WTC11 (cell line): ENCODE results near the gene MED8. TPM values are rescaled to one million over a fixed set of nuclear protein-coding genes. Genes with fewer than 3 reads are reported as not detected.
A peak's percentile ranks its signal among the peaks of the same experiment; 100 is the strongest.

Experiments used
- ATAC-seq: fragments of 200-7000 bp; cut with Tn5 transposase; 2 replicates; pipeline ENCODE4 v1.10.0; 2021; ENCODE audit warnings: mild to moderate bottlenecking, moderate library complexity
- CTCF ChIA-PET: fragments of 300-600 bp; sonication (Branson Sonifier 250); formaldehyde crosslinking; loops from one replicate; lab custom pipeline; 2021; ENCODE audit warnings: antibody characterized with exemption; lab: Charles Lee
- POLR2A ChIA-PET: fragments of 350-600 bp; sonication (Branson Sonifier 250); formaldehyde crosslinking; loops from one replicate; lab custom pipeline; 2021; ENCODE audit warnings: antibody characterized with exemption; lab: Charles Lee
- DNase-seq: peaks from one replicate; pipeline ENCODE4 v3.0.0; 2021; ENCODE audit warnings: low spot score
- H3K27ac Mint-ChIP-seq: 2 replicates; pipeline ENCODE4 v1.8.0; 2021; ENCODE audit warnings: mixed read lengths
- H3K27me3 Mint-ChIP-seq: 2 replicates; pipeline ENCODE4 v1.8.0; 2021; ENCODE audit warnings: low read depth, mild to moderate bottlenecking, moderate library complexity, mixed read lengths
- H3K36me3 Mint-ChIP-seq: 2 replicates; pipeline ENCODE4 v1.8.0; 2021; ENCODE audit warnings: mixed read lengths
- H3K4me1 Mint-ChIP-seq: 2 replicates; pipeline ENCODE4 v1.8.0; 2022; ENCODE audit warnings: mixed read lengths
- H3K4me3 Mint-ChIP-seq: 2 replicates; pipeline ENCODE4 v1.8.0; 2021; ENCODE audit warnings: mild to moderate bottlenecking, moderate library complexity, mixed read lengths
- H3K9me3 Mint-ChIP-seq: 2 replicates; pipeline ENCODE4 v1.8.0; 2021; ENCODE audit warnings: mixed read lengths
- ATF6 ChIP-seq: sonication (generic); formaldehyde crosslinking; IDR thresholded peaks from 2 replicates; pipeline ENCODE4 v1.8.1; 2023; ENCODE audit warnings: mild to moderate bottlenecking, missing genetic modification reagents
- E2F4 ChIP-seq: sonication (generic); formaldehyde crosslinking; IDR thresholded peaks from 2 replicates; pipeline ENCODE4 v1.8.1; 2022; ENCODE audit warnings: low read depth, mild to moderate bottlenecking, moderate library complexity, missing genetic modification reagents, borderline replicate concordance
- FOXJ3 ChIP-seq: sonication (generic); formaldehyde crosslinking; IDR thresholded peaks from 2 replicates; pipeline ENCODE4 v1.9.0; 2021; ENCODE audit warnings: missing genetic modification reagents, mild to moderate bottlenecking, borderline replicate concordance
- FOXP1 ChIP-seq: sonication (generic); formaldehyde crosslinking; IDR thresholded peaks from 2 replicates; pipeline ENCODE4 v1.8.0; 2022; ENCODE audit warnings: missing genetic modification reagents, mild to moderate bottlenecking, moderate library complexity, borderline replicate concordance
- GRHL2 ChIP-seq: fragments of 250-450 bp; sonication (Bioruptor Pico); IDR thresholded peaks from 2 replicates; pipeline ENCODE4 v1.8.0; 2022; ENCODE audit warnings: mild to moderate bottlenecking, moderate library complexity; ENCODE audit not compliant: insufficient replicate concordance, severe bottlenecking
- JAZF1 ChIP-seq: fragments of 250-450 bp; sonication (Bioruptor Pico); IDR thresholded peaks from 2 replicates; pipeline ENCODE4 v1.9.0; 2021; ENCODE audit warnings: moderate library complexity, mild to moderate bottlenecking, inconsistent platforms
- MXD4 ChIP-seq: fragments of 250-450 bp; sonication (Bioruptor Pico); IDR thresholded peaks from 2 replicates; pipeline ENCODE4 v1.8.0; 2021; ENCODE audit warnings: mild to moderate bottlenecking, moderate library complexity, borderline replicate concordance
- MYBL2 ChIP-seq: sonication (generic); formaldehyde crosslinking; IDR thresholded peaks from 2 replicates; pipeline ENCODE4 v1.8.1; 2023; ENCODE audit warnings: mild to moderate bottlenecking, moderate library complexity, missing genetic modification reagents
- NFATC4 ChIP-seq: fragments of 250-450 bp; sonication (Bioruptor Pico); IDR thresholded peaks from 2 replicates; pipeline ENCODE4 v1.9.0; 2021; ENCODE audit warnings: mild to moderate bottlenecking
- NFE2L1 ChIP-seq: sonication (generic); formaldehyde crosslinking; IDR thresholded peaks from 2 replicates; pipeline ENCODE4 v1.8.1; 2023; ENCODE audit warnings: missing genetic modification reagents
- NR1H2 ChIP-seq: sonication (generic); formaldehyde crosslinking; IDR thresholded peaks from 2 replicates; pipeline ENCODE4 v1.9.0; 2021; ENCODE audit warnings: mild to moderate bottlenecking, moderate library complexity, missing genetic modification reagents
- RORB ChIP-seq: fragments of 250-450 bp; sonication (Bioruptor Pico); IDR thresholded peaks from 2 replicates; pipeline ENCODE4 v1.9.0; 2021; ENCODE audit warnings: mild to moderate bottlenecking
- TCF7 ChIP-seq: sonication (generic); formaldehyde crosslinking; IDR thresholded peaks from 2 replicates; pipeline ENCODE4 v1.8.0; 2022; ENCODE audit warnings: mild to moderate bottlenecking, low read depth, missing genetic modification reagents, moderate library complexity
- TEAD4 ChIP-seq: sonication (generic); formaldehyde crosslinking; IDR thresholded peaks from 2 replicates; pipeline ENCODE4 v1.8.0; 2022; ENCODE audit warnings: mild to moderate bottlenecking, missing genetic modification reagents
- ZNF138 ChIP-seq: sonication (generic); formaldehyde crosslinking; conservative IDR thresholded peaks from 2 replicates; pipeline ENCODE4 v1.8.1; 2022; ENCODE audit warnings: mild to moderate bottlenecking, moderate library complexity, missing genetic modification reagents
- ZNF671 ChIP-seq: fragments of 250-450 bp; sonication (Bioruptor Pico); IDR thresholded peaks from 2 replicates; pipeline ENCODE4 v1.8.0; 2021; ENCODE audit warnings: mild to moderate bottlenecking
- total RNA-seq: library from RNA; stranded (reverse); gene quantifications from 3 replicates; pipeline ENCODE4 v1.2.3, GENCODE V29; 2021
- TF ChIP-seq, protein P1 (sequence below): sonication (generic); formaldehyde crosslinking; IDR thresholded peaks from 2 replicates; pipeline ENCODE4 v1.8.0; 2022; ENCODE audit warnings: missing genetic modification reagents
- TF ChIP-seq, protein P2 (sequence below): fragments of 250-450 bp; sonication (Bioruptor Pico); IDR thresholded peaks from 2 replicates; pipeline ENCODE4 v1.8.0; 2021; ENCODE audit warnings: mild to moderate bottlenecking
- TF ChIP-seq, protein P3 (sequence below): sonication (generic); formaldehyde crosslinking; IDR thresholded peaks from 2 replicates; pipeline ENCODE4 v1.8.0; 2022; ENCODE audit warnings: mild to moderate bottlenecking, missing genetic modification reagents
- TF ChIP-seq, protein P4 (sequence below): fragments of 250-450 bp; sonication (Bioruptor Pico); IDR thresholded peaks from 2 replicates; pipeline ENCODE4 v1.9.0; 2021; ENCODE audit warnings: mild to moderate bottlenecking
- TF ChIP-seq, protein P5 (sequence below): sonication (generic); formaldehyde crosslinking; IDR thresholded peaks from 2 replicates; pipeline ENCODE4 v1.8.1; 2023; ENCODE audit warnings: mild to moderate bottlenecking, missing genetic modification reagents, moderate library complexity

Gene MED8
- total RNA-seq, 1 experiment from 2014 or later, result 17.7 TPM

DNA sequence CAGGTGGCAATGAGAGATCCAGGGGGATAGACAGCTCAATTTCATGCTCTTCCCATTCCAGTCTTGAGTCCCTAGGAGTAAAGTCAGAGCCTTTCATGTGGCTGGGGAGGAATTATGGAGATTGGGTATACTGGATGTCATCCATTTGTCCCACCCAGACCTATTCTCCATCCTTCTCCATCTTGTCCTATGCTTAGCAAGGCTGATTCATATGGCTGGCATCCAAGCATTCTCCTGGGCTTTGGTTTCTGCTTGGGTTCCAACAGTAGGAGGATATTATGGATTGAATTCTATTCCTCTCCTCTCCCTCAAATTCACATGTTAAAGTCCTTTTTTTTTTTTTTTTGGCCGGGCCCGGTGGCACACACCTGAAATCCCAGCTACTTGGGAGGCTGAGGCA is 34.7 kb downstream of the MED8 start:
- H3K4me3 Mint-ChIP-seq, result no peak overlapping the region
- ChIA-PET CTCF (interaction anchor here (1.4 kb wide), 1 partner anchor 69 kb away, joined by 4 read pairs; the partner anchor contains the start of gene C1orf210), POLR2A (interaction anchor here (0.7 kb wide), 1 partner anchor 84 kb away, joined by 5 read pairs; no protein-coding TSS in a partner anchor)
- H3K4me1 Mint-ChIP-seq, result peaks cover 23% of the 10 kb centered on the region
- ATAC-seq (no peak), DNase-seq (no peak)
- peak overlapping the region; percentile 2; the same call in 1 of the 2 replicates for H3K27ac Mint-ChIP-seq
- no peaks in the 10 kb centered on the region; the same call in 1 of the 2 replicates for H3K27me3 Mint-ChIP-seq
- H3K9me3 Mint-ChIP-seq, result no peaks in the 10 kb centered on the region
- peaks cover 19% of the 10 kb centered on the region for H3K36me3 Mint-ChIP-seq
- TF ChIP-seq ZNF138 (CRISPR knock-in tag) (no peak), E2F4 (CRISPR knock-in tag) (no peak), NFE2L1 (CRISPR knock-in tag) (no peak), JAZF1 (CRISPR knock-in tag) (no peak), NR1H2 (CRISPR knock-in tag) (no peak), MYBL2 (CRISPR knock-in tag) (no peak), MXD4 (no peak), GRHL2 (CRISPR knock-in tag) (no peak), FOXJ3 (CRISPR knock-in tag) (no peak), RORB (CRISPR knock-in tag) (no peak)
- TF ChIP-seq, protein P1, sequence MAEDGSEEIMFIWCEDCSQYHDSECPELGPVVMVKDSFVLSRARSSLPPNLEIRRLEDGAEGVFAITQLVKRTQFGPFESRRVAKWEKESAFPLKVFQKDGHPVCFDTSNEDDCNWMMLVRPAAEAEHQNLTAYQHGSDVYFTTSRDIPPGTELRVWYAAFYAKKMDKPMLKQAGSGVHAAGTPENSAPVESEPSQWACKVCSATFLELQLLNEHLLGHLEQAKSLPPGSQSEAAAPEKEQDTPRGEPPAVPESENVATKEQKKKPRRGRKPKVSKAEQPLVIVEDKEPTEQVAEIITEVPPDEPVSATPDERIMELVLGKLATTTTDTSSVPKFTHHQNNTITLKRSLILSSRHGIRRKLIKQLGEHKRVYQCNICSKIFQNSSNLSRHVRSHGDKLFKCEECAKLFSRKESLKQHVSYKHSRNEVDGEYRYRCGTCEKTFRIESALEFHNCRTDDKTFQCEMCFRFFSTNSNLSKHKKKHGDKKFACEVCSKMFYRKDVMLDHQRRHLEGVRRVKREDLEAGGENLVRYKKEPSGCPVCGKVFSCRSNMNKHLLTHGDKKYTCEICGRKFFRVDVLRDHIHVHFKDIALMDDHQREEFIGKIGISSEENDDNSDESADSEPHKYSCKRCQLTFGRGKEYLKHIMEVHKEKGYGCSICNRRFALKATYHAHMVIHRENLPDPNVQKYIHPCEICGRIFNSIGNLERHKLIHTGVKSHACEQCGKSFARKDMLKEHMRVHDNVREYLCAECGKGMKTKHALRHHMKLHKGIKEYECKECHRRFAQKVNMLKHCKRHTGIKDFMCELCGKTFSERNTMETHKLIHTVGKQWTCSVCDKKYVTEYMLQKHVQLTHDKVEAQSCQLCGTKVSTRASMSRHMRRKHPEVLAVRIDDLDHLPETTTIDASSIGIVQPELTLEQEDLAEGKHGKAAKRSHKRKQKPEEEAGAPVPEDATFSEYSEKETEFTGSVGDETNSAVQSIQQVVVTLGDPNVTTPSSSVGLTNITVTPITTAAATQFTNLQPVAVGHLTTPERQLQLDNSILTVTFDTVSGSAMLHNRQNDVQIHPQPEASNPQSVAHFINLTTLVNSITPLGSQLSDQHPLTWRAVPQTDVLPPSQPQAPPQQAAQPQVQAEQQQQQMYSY, result no peak

DNA sequence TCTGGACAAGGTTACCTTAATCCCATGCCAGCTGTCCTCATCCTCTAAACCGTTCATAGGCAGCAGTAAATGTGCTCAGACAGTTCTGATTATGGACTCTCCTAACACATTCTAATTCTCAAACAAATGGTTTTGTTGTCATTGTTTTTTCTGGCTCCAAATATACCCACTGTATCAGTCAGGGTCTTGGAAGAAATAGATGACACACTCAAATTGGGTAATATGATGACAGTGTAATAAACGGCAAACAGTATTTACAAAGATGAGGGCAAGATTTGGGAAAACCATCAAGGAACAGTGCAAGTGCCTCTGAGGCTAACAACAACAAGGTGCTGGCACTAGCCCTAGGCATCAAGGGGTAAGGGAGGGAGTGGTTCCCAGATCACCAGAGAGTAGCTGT is 35.1 kb downstream of the MED8 start:
- Mint-ChIP-seq H3K27ac (peak overlapping the region; percentile 2; the same call in 1 of the 2 replicates), H3K4me1 (peaks cover 22% of the 10 kb centered on the region), H3K9me3 (no peaks in the 10 kb centered on the region), H3K4me3 (no peak overlapping the region), H3K36me3 (peaks cover 14% of the 10 kb centered on the region), H3K27me3 (no peaks in the 10 kb centered on the region; the same call in 1 of the 2 replicates)
- CTCF ChIA-PET, result interaction anchor here (1.4 kb wide), 1 partner anchor 69 kb away, joined by 4 read pairs; the partner anchor contains the start of gene C1orf210
- ATAC-seq, result no peak
- no peak for DNase-seq
- POLR2A ChIA-PET, result no interaction called here
- TF ChIP-seq FOXP1 (CRISPR knock-in tag) (no peak), NFATC4 (CRISPR knock-in tag) (no peak), TCF7 (no peak), ATF6 (CRISPR knock-in tag) (no peak), TEAD4 (CRISPR knock-in tag) (no peak), E2F4 (CRISPR knock-in tag) (no peak), ZNF671 (no peak)
- TF ChIP-seq, protein P2, sequence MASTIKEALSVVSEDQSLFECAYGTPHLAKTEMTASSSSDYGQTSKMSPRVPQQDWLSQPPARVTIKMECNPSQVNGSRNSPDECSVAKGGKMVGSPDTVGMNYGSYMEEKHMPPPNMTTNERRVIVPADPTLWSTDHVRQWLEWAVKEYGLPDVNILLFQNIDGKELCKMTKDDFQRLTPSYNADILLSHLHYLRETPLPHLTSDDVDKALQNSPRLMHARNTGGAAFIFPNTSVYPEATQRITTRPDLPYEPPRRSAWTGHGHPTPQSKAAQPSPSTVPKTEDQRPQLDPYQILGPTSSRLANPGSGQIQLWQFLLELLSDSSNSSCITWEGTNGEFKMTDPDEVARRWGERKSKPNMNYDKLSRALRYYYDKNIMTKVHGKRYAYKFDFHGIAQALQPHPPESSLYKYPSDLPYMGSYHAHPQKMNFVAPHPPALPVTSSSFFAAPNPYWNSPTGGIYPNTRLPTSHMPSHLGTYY (CRISPR knock-in tag), result no peak
- TF ChIP-seq, protein P3, sequence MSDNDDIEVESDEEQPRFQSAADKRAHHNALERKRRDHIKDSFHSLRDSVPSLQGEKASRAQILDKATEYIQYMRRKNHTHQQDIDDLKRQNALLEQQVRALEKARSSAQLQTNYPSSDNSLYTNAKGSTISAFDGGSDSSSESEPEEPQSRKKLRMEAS (CRISPR knock-in tag), result no peak
- TF ChIP-seq, protein P4, sequence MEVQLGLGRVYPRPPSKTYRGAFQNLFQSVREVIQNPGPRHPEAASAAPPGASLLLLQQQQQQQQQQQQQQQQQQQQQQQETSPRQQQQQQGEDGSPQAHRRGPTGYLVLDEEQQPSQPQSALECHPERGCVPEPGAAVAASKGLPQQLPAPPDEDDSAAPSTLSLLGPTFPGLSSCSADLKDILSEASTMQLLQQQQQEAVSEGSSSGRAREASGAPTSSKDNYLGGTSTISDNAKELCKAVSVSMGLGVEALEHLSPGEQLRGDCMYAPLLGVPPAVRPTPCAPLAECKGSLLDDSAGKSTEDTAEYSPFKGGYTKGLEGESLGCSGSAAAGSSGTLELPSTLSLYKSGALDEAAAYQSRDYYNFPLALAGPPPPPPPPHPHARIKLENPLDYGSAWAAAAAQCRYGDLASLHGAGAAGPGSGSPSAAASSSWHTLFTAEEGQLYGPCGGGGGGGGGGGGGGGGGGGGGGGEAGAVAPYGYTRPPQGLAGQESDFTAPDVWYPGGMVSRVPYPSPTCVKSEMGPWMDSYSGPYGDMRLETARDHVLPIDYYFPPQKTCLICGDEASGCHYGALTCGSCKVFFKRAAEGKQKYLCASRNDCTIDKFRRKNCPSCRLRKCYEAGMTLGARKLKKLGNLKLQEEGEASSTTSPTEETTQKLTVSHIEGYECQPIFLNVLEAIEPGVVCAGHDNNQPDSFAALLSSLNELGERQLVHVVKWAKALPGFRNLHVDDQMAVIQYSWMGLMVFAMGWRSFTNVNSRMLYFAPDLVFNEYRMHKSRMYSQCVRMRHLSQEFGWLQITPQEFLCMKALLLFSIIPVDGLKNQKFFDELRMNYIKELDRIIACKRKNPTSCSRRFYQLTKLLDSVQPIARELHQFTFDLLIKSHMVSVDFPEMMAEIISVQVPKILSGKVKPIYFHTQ, result no peak
- TF ChIP-seq, protein P5, sequence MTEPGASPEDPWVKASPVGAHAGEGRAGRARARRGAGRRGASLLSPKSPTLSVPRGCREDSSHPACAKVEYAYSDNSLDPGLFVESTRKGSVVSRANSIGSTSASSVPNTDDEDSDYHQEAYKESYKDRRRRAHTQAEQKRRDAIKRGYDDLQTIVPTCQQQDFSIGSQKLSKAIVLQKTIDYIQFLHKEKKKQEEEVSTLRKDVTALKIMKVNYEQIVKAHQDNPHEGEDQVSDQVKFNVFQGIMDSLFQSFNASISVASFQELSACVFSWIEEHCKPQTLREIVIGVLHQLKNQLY, result no peak
